OCI-LY7 (cell line): ENCODE data around the gene CTNND2. TPM values are rescaled to one million over a fixed set of nuclear protein-coding genes. Genes with fewer than 3 reads are reported as not detected.

ENCODE experiments used
- BruUV-seq: library from RNA; stranded (reverse); fragments of 400-500 nt; replicated peaks from 2 replicates; lab custom pipeline; 2021; lab: Mats Ljungman, UMichigan
- CTCF ChIA-PET: fragments of 300-600 bp; sonication (Branson Sonifier 250); formaldehyde crosslinking; loops from one replicate; lab custom pipeline; 2022; ENCODE audit warnings: antibody characterized with exemption; ENCODE audit not compliant: unreplicated experiment; lab: Charles Lee
- POLR2A ChIA-PET: fragments of 300-600 bp; sonication (Branson Sonifier 250); formaldehyde crosslinking; loops from one replicate; lab custom pipeline; 2022; ENCODE audit warnings: antibody characterized with exemption; lab: Charles Lee
- DNase-seq: peaks from one replicate; pipeline ENCODE4 v3.0.0-alpha.2; 2015; ENCODE audit warnings: low spot score
- H2AFZ ChIP-seq: fragments of 200-600 bp; sonication (generic), shearing (Covaris generic); 2 replicates; pipeline ENCODE4 v1.6.1; 2014; ENCODE audit warnings: mild to moderate bottlenecking, antibody characterized with exemption, low read length, moderate library complexity
- H3K27ac ChIP-seq: fragments of 200-600 bp; sonication (generic); 2 replicates; pipeline ENCODE4 v1.5.1; 2014; ENCODE audit warnings: mixed run types, low read depth, mild to moderate bottlenecking, moderate library complexity, low read length, inconsistent platforms; ENCODE audit not compliant: poor library complexity, severe bottlenecking
- H3K36me3 ChIP-seq: fragments of 200-600 bp; sonication (generic); 2 replicates; pipeline ENCODE4 v1.6.1; 2014; ENCODE audit warnings: mild to moderate bottlenecking, antibody characterized with exemption, low read length, moderate library complexity, mixed read lengths; ENCODE audit not compliant: insufficient read depth
- H3K4me1 ChIP-seq: fragments of 200-600 bp; sonication (generic); 2 replicates; pipeline ENCODE4 v1.5.1; 2014; ENCODE audit warnings: mild to moderate bottlenecking, low read length; ENCODE audit not compliant: insufficient read depth, poor library complexity, severe bottlenecking
- H3K4me2 ChIP-seq: fragments of 200-600 bp; sonication (generic); 2 replicates; pipeline ENCODE4 v1.6.1; 2014; ENCODE audit warnings: mild to moderate bottlenecking, low read length
- H3K4me3 ChIP-seq: fragments of 200-600 bp; sonication (generic); 2 replicates; pipeline ENCODE4 v1.5.1; 2014; ENCODE audit warnings: mild to moderate bottlenecking, low read depth, low read length; ENCODE audit not compliant: poor library complexity, severe bottlenecking
- H3K79me2 ChIP-seq: fragments of 200-600 bp; sonication (generic); 2 replicates; pipeline ENCODE4 v1.6.1; 2016; ENCODE audit warnings: low read depth, mild to moderate bottlenecking, low read length, moderate library complexity, mixed read lengths; ENCODE audit not compliant: insufficient read depth
- H3K9me2 ChIP-seq: fragments of 200-600 bp; sonication (generic); 2 replicates; pipeline ENCODE4 v1.6.1; 2016; ENCODE audit warnings: mild to moderate bottlenecking, low read length, mixed read lengths; ENCODE audit not compliant: insufficient read depth
- H3K9me3 ChIP-seq: fragments of 200-600 bp; sonication (generic); 2 replicates; pipeline ENCODE4 v1.6.1; 2014; ENCODE audit warnings: mild to moderate bottlenecking, mixed run types, low read length, mixed read lengths
- H4K20me1 ChIP-seq: fragments of 200-600 bp; sonication (generic); 2 replicates; pipeline ENCODE4 v1.6.1; 2014; ENCODE audit warnings: mild to moderate bottlenecking, antibody characterized with exemption, low read length, moderate library complexity, mixed read lengths; ENCODE audit not compliant: insufficient read depth
- CTCF ChIP-seq: fragments of 200-600 bp; sonication (generic); conservative IDR thresholded peaks from 2 replicates; pipeline ENCODE4 v1.5.1; 2014; ENCODE audit warnings: mild to moderate bottlenecking, antibody characterized with exemption, low read length, moderate library complexity, mixed read lengths
- EZH2phosphoT487 ChIP-seq: fragments of 200-600 bp; sonication (generic); IDR thresholded peaks from 2 replicates; pipeline ENCODE4 v1.6.1; 2018; ENCODE audit warnings: low read depth, borderline replicate concordance, mild to moderate bottlenecking, mixed run types, antibody characterized with exemption, low read length, moderate library complexity, mixed read lengths
- intact Hi-C: fragments of 100-400 bp; cut with micrococcal nuclease; formaldehyde crosslinking; loops from one replicate; pipeline ENCODE4 v1.10.0; 2022; ENCODE audit not compliant: unreplicated experiment
- total RNA-seq, 2 experiments: library from RNA; depleted of rRNA in 1 of 2; stranded (reverse); fragments of >200 nt in 1 of 2; shearing (Covaris generic) in 1 of 2; gene quantifications; 2 replicates each; pipeline ENCODE4 v1.2.3, GENCODE V29; 2014 to 2022

The CTNND2 gene
- total RNA-seq, 2 experiments from 2014 or later = not detected

GRCh38 chr5:11037080-11037479, 867.2 kb downstream of the CTNND2 start:
- no peak overlapping the region for H3K4me2 ChIP-seq
- intact Hi-C loops = no loop called here
- no peaks in the 10 kb centered on the region for H3K9me3 ChIP-seq
- H4K20me1 ChIP-seq = no peaks in the 10 kb centered on the region
- H3K9me2 ChIP-seq = no peaks in the 10 kb centered on the region
- CTCF ChIA-PET = no interaction called here
- no peak overlapping the region for H3K4me3 ChIP-seq
- no peak overlapping the region for H3K27ac ChIP-seq
- no peak overlapping the region for H2AFZ ChIP-seq
- H3K36me3 ChIP-seq = no peaks in the 10 kb centered on the region
- no TSS peak for BruUV-seq
- no peak for DNase-seq
- H3K79me2 ChIP-seq = no peaks in the 10 kb centered on the region
- POLR2A ChIA-PET = no interaction called here
- H3K4me1 ChIP-seq = no peaks in the 10 kb centered on the region
- no peak for TF ChIP-seq EZH2phosphoT487
- no peak for TF ChIP-seq CTCF

GRCh38 chr5:11030671-11031070, 873.6 kb downstream of the CTNND2 start:
- H4K20me1 ChIP-seq = no peaks in the 10 kb centered on the region
- no peaks in the 10 kb centered on the region for H3K36me3 ChIP-seq
- H3K4me3 ChIP-seq = no peak overlapping the region
- intact Hi-C loops = no loop called here
- no peak overlapping the region for H3K4me2 ChIP-seq
- no peak overlapping the region for H3K27ac ChIP-seq
- no peaks in the 10 kb centered on the region for H3K79me2 ChIP-seq
- no peak overlapping the region for H2AFZ ChIP-seq
- H3K9me2 ChIP-seq = no peaks in the 10 kb centered on the region
- DNase-seq = no peak
- CTCF ChIA-PET = no interaction called here
- no peaks in the 10 kb centered on the region for H3K4me1 ChIP-seq
- TF ChIP-seq EZH2phosphoT487 = no peak
- TF ChIP-seq CTCF = no peak
- BruUV-seq = no TSS peak
- POLR2A ChIA-PET = interaction anchor here (0.6 to 1.2 kb wide), 6 partner anchors 12 to 829 kb away, joined by 3 to 4 read pairs (median 3); no protein-coding TSS in a partner anchor
- H3K9me3 ChIP-seq = no peaks in the 10 kb centered on the region

GRCh38 chr5:11027660-11028059, 876.6 kb downstream of the CTNND2 start:
- no peaks in the 10 kb centered on the region for H3K9me3 ChIP-seq
- no TSS peak for BruUV-seq
- no peaks in the 10 kb centered on the region for H4K20me1 ChIP-seq
- H3K4me3 ChIP-seq = no peak overlapping the region
- no peaks in the 10 kb centered on the region for H3K4me1 ChIP-seq
- intact Hi-C loops = no loop called here
- no peak overlapping the region for H3K27ac ChIP-seq
- H3K4me2 ChIP-seq = no peak overlapping the region
- TF ChIP-seq CTCF (no peak), EZH2phosphoT487 (no peak)
- ChIA-PET POLR2A (no interaction called here), CTCF (no interaction called here)
- no peak for DNase-seq
- H3K36me3 ChIP-seq = no peaks in the 10 kb centered on the region
- no peak overlapping the region for H2AFZ ChIP-seq
- no peaks in the 10 kb centered on the region for H3K79me2 ChIP-seq
- H3K9me2 ChIP-seq = no peaks in the 10 kb centered on the region
